Mucosa of gallbladder (tissue), 1 donor: Measurements from ENCODE around the gene DENND6B. TPM values are rescaled to one million over a fixed set of nuclear protein-coding genes. Genes with fewer than 3 reads are reported as not detected.

ENCODE experiments used
- DNase-seq: peaks from one replicate; pipeline ENCODE4 v3.0.0-alpha.2; 2020; ENCODE audit warnings: low spot score
- total RNA-seq: library from RNA; stranded (reverse); gene quantifications from one replicate; pipeline ENCODE4 v1.2.1, GENCODE V29; 2021
- donor health status: DM: no; HTN: no; CAD: no.

DENND6B gene
- total RNA-seq, 1 donor from 2014 or later = 24.9 TPM

GRCh38 chr22:50316114-50317065, 10.4 kb downstream of the DENND6B start:
- DNase-seq = no peak

GRCh38 chr22:50315289-50316113, 11.3 kb downstream of the DENND6B start:
- no peak for DNase-seq

GRCh38 chr22:50314455-50315288, 12.1 kb downstream of the DENND6B start:
- peak; percentile 58 for DNase-seq

- no peak for DNase-seq
Observed at GRCh38 chr22:50314081-50314454, 12.7 kb downstream of the DENND6B start.

- no peak for DNase-seq
Observed at GRCh38 chr22:50313600-50313999, 13.2 kb downstream of the DENND6B start.

- no peak for DNase-seq
Observed at GRCh38 chr22:50313021-50313420, 13.8 kb downstream of the DENND6B start.

GRCh38 chr22:50312371-50312770, 14.4 kb downstream of the DENND6B start:
- no peak for DNase-seq

GRCh38 chr22:50311606-50312351, 15.0 kb downstream of the DENND6B start:
- DNase-seq = no peak

- DNase-seq = no peak
Observed at GRCh38 chr22:50310949-50311444, 15.8 kb downstream of the DENND6B start.

- DNase-seq = no peak
Observed at GRCh38 chr22:50310031-50310722, 16.6 kb downstream of the DENND6B start.

GRCh38 chr22:50309601-50309991, 17.2 kb downstream of the DENND6B start:
- no peak for DNase-seq

- no peak for DNase-seq
Observed at GRCh38 chr22:50308986-50309600, 17.7 kb downstream of the DENND6B start.

GRCh38 chr22:50308597-50308935, 18.2 kb downstream of the DENND6B start:
- DNase-seq = peak; percentile 64

GRCh38 chr22:50307890-50308596, 18.8 kb downstream of the DENND6B start:
- DNase-seq = no peak

- DNase-seq = peak; percentile 72
Observed at GRCh38 chr22:50306753-50307749, 19.8 kb downstream of the DENND6B start, which contains the start of gene PLXNB2. Gene PLXNB2 (minus strand): TSS chr22:50307646. CDS start chr22:50290584, 17,062 bp downstream.

GRCh38 chr22:50305923-50306566, 20.8 kb downstream of the DENND6B start:
- DNase-seq = peak; percentile 84

GRCh38 chr22:50305393-50305922, 21.4 kb downstream of the DENND6B start:
- no peak for DNase-seq
